HTR-8/SVneo (cell line): Measurements from ENCODE around the gene SPTBN5.

Source experiments
- DNase-seq: peaks from one replicate; pipeline ENCODE4 v3.0.0; 2011; ENCODE audit warnings: low spot score, mixed read lengths; ENCODE audit not compliant: insufficient read length
- FAIRE-seq: peaks from 2 replicates; lab custom pipeline; 2011; peaks lifted over from hg19 to GRCh38; lab: Jason Lieb, UNC

Gene SPTBN5

DNA sequence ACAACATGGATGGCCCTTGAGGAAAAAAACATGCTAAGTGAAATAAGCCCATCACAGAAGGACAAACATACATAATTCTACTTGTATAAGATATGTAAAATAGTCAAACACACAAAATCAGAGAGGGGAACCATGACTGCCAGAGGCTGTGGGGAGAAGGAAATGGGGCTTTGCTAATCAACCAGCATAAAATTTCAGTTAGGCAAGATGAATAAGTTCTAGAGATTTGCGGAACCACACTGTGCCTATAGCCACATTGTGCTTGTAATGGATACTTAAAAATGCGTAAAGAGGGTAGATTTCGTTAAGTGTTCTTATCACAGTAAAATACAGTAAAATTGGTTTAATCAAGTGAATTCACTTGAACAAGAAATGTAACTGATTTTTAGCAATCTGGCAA lies 33.7 kb upstream of the SPTBN5 start:
- DNase-seq (no peak), FAIRE-seq (no peak)

DNA sequence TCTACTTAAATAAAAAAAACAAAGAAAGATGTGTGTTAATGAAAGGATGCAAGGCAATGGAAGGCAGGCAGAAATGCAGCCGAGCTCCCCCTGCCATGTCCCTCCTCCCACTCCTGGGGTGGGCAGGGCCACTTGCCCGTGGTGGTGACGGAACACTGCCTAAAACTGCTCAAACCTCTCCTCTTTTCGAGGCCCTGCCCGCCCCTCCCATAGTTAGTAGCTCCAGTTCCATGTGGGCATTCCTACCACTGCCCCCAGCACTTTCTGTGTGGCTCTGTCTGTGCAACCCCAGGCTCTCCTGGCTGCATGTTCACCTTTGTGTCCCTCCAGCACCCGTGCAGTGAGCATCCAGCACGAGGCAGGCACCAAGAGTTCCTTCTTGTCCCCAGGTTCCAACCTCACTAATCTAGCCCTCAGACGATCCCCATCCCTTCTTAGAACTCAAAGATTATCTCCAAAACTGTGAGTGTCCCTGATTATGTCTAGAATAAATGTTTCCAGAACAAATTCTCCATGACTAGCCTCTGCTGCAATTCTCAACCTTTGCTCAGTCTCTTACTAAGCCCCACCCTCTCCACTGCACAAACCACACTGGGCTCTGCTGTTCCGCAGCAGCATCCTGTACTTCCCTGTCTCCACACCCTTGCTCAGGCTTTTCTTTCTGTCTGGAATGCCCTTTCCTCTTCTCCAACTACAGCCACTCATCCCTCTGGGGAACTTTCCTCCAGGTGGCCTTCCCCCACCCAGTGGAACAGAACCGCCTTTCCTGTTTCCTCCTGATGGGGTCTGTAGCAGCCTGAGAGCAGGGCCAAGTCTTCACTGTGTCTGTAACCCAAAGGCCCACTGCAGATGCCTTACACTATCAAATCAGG lies 32.6 kb upstream of the SPTBN5 start:
- DNase-seq (no peak), FAIRE-seq (no peak)

DNA sequence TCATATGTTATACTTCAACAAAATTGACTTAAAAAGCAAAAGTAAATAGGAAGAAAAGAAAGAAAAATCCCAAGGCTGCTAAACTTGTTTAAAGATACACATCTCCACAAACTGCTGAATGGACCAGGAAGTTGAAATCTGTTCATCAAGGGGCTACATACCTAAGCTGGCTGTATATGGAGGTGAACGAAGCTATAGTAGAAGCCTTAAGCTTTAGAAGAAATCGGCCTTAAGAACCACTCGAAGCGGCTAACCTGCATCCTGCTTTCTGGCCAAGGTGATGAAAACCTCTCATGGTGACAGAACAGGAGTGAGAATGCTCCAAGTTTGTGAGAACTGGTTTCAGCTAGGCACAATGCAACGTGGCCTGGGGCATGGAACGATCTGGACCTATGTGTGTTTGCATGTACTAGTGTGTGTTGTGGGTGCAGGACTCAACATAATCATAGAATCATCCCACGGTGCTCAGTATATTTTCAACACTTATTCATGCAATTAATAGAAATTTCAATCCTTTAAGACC lies 31.3 kb upstream of the SPTBN5 start:
- FAIRE-seq (no peak), DNase-seq (no peak)

DNA sequence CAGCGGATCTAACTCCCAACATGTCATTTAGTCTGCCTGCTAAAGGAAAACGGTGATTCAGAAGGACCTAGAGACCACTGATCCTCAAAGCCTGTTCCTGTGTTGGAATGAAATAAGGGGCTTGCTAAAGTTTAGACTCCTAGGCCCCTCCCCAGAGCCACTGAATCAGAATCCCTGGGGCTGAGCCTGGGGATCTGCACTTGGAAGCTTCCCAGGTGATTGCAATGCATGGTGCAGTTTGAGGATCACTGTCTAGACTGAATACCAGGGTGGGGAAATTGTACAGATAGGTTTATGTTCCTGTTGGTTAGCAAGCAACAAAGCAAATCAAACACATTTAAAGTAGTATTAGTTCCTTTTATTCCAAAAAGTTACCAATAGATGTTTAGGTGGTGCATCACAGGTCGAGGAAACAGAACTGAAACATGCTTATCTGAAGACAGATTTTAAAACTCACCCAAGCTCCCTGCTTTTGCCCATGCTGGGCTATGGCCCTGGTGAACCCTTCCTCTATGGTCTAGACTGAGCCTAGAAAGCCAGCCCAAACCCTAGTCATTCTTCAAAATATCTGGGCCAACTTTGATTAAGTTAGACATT lies 29.6 kb upstream of the SPTBN5 start:
- FAIRE-seq, result no peak

DNA sequence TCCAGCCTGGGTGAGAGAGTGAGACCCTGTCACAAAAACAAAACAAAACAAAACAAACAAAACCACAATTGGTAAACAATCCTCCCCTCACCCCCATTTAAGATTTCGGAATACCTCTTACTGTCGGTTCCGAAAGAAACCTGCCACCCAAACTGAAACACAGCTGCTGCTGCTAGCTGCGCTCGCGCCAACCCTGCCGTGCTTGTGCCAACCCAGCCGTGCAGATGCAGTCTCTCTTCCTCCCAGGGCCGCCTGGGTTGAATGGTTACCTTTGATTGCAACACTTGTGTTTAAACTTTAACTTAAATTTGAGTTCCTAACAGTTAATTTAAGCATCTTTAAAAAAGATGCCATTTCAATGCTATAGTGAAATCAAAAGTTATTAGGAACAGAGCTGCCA lies 28.5 kb upstream of the SPTBN5 start:
- no peak for FAIRE-seq

More for the DNA sequence above, 29.6 kb upstream of the SPTBN5 start:
- no peak for DNase-seq

DNA sequence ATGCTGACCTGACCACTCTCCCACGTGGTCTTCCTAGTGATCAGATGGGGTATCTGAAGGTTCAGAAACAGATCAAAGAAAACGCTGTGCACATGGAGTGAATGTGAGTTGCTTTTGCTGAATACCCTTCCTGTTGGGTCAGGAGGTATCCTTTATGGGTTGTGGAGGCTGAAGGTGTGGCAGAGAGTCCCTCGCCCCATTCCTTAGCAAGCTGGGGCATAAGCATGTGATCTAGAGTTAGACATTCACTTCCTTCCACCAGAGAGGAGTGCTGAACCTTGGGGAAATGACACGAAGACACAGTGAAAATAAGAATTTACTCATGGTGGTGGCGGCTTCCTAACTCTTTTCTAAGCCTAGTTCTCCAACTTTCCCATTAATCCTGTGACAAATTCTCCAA lies 27.8 kb upstream of the SPTBN5 start:
- no peak for FAIRE-seq
- DNase-seq, result no peak

More for the DNA sequence above, 28.5 kb upstream of the SPTBN5 start:
- DNase-seq, result no peak

DNA sequence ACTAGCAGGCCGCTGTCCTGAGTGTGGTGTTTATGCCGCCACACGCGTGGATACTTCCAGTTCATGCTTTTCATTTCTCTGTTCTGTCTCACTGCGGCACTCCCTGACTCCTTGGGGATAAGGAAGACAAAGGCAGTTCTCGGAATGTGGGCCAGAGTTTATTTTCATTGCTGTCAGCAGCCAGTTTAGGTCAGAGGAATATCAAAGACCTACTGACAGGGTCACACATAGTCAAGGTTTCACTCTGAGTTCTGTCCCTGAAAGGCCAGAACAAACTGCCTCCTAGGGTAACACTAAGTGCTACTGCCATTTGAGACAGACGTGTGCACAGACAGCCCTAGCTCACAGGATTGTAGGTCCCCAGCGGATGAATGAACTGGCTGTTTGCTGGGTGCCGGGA lies 27.3 kb upstream of the SPTBN5 start:
- DNase-seq, result no peak
- FAIRE-seq, result no peak

DNA sequence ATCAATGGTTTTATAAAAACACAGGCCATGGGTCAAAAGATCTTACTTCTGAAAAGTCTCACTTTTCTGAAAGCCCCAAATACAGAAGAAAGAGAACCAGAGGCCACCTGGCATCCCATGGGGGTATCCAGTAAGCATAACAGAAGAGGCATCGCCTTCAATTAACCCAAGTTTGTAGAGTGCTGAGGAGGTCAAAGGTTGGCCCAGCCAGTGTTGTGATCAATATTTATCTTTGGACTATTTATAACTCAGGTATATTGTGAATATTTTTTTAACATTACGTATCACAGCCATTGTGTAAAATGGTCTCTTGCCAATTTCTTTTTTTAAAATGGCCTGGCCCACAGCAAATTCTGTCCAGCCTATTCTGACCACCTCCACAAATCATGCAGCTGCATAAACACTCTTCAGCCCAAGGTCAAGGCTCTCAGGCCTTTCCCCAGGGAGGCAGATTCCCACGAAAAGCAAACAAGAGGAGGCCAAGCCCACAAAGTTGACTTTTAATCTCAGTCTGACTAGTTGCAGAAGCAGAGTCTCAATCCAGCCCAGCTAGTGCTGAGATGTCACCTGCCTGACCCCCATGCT lies 26.2 kb upstream of the SPTBN5 start:
- DNase-seq (no peak), FAIRE-seq (no peak)

DNA sequence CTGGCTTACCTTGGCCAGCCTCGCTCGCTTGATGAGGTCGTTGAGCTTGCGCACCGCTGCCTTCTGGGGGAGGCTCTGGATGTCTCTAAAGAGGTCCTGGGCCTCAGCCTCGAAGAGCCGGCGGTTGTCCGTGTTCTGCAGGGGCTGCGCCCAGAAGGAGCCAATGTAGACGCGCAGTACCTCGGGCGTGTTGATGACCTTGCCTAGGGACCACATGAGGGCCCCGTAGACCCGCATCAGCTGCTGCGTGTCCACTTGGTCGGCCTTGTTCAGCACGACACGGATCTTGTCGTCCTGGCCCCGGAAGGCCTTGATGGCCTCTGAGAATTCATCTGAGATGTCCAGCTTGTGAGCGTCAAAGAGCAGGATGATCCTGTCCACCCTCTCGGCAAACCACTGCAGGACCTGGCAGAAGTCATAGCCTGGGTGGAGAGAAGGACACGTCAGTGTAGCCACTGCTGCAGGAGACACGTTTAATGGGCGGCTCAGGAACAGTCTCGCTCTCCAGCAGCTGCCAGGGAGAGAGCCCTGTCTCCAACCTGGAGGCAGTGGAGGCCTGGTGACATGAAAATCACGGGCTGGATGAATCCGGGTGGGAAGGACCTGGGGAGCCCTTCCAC lies 25.5 kb upstream of the SPTBN5 start:
- DNase-seq (no peak), FAIRE-seq (no peak)

DNA sequence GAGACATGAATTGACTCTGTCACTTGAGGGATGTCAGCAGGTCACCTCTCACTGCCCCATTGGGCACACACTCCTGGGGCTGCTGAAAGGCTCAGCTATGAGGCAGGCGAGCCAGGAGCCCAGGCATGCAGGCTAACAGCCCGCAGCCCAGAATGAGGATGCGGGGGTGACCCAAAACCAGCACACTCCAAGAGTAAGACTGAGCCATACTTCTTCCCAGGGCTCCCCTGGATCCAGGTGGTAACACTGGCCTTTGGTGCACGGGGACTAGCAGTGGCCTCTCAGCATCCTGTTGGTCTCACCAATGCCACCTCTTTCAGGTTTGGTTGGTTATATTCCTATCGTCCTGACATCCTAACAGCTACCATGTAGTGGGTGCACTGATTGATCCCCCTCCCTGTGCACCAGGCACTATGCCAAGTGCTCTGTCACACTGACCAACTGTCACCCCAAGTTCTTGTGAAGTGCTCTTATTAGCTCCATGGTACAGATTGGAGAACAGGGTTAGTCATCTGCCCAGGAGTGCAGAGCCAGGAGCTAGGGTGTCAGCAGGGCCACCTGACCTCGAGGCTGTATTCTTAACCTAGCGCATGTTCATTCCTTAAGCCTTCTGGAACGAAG lies 24.8 kb upstream of the SPTBN5 start:
- no peak for FAIRE-seq
- DNase-seq, result no peak

DNA sequence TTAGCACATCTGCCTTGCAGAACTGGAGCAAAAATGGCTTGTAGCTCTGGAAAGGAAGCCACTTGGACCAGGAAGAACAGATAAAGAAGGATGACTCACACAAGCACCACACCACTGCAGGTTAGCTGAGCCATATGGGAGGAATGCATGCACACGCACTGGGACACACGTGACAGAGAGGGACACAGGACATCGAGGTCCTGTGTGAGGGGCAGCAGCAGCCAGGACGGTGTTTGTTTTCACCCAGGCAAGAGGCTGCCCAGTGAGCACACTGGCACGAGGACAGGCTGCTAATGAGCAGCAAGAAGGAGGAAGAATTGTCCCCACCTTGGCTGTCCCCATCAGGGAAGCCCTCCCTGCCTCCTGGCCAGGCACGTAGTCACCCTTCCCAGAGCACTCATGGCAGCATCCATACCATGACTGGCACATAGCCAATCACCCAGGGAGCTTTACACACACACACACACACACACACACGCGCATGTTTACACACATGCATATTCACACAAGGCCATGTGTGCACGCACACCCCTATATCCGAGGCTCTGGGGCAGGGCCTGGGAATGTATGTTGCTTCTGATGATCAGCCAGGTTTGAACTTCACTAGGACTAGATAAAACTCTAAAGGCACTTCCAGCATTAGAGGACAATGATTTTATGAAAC lies 24.0 kb upstream of the SPTBN5 start:
- no peak for DNase-seq

DNA sequence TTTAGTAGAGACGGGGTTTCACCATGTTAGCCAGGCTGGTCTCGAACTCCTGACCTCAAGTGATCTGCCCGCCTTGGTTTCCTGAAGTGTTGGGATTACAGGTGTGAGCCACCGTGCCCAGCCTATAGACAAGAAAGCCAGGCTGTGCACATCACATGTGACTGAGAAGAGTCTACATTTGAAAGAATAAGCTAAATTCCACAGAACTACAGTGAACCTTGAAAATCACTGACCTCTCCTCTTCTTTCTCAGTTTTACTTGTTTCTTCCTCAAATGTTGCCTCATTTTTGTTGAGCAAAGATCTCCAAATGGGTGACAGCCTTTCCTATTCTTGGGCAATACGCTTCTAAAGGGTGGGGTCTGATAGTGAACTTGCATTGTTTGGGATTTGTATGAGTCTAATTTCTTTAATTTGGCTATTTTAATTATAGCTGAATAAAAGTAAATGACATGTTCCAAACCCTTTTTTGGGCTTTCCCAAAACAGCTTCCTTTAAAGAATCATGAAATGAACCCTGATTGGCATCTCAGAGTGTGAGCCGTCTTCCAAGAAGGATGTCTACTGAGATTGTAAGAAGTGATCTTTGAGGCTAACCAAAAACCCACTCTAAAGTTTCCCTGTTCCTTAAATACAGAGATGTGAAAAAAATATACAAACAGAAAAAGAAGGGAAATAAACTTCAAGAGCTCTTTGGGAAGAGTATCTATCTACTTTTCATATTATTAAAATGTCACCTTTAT lies 21.6 kb upstream of the SPTBN5 start:
- no peak for DNase-seq

More for the DNA sequence above, 24.0 kb upstream of the SPTBN5 start:
- no peak for FAIRE-seq

DNA sequence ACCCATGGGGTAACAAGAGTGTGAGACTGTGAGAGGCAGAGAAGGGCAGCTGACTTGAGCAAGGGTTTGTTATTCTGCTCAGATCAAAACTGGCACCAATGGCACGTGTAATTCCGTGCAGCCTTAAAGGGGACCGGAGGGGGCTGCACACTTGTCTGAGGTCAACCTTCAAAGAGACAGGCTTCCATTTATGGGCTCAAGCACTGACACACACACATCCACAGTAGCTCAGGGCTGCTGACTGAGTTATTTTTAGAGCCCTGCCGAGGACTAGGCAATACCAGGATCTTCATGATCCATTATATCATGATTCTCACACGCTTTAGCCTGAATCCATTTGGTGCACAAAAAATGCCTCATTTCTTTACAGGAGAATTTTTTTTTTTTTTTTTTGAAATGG lies 20.6 kb upstream of the SPTBN5 start:
- no peak for DNase-seq
- FAIRE-seq, result no peak

More for the DNA sequence above, 21.6 kb upstream of the SPTBN5 start:
- FAIRE-seq, result no peak

DNA sequence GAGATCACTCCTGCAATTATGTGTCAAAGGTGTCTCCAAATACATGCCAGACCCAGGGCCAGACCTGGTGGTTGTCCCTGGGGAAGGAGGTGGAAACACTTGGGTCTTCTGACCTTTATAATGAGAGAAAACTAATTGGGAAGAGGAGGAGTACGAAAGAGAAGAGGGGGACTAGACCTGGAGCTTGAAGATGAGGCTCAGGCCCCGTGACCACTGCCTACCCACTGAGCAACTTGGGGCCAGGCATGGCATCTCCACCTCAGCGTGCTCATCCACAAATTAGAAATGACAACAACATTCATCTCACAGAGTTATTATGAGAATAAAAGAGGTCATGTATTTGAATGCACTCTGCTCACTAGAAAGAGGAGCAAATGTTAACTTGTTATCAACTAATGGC lies 19.4 kb upstream of the SPTBN5 start:
- FAIRE-seq (no peak), DNase-seq (no peak)

DNA sequence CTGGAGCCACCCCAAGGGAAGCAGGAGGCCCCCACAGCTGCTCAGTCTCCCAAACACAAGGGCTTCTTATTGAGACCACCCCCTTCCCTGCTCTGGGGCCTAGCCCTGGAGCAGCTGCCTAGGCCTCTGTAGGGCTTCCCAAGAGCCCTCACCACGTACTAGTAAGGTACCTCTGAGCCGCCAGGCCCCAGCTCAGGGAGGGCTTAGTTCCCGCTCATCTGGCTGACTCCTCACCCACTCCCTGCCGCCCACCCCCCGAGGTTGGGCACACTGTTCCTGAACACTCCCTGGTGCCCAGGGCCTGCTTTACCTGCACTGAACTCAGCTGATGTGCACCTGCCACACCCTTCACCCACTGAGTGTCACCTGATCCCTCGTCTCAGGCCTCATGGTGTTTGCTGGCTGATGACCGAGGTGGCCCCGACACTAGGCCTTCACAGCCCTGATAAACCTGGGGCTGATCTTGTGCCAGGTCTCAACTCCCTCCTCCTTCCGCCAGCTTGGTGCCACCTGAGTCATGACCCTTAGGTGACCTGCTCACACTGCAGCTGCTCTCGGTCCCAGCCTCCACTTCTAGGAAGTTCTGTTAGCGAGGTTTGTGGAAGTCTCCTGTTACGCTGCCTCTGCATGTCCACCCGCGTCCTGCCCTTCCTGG lies 18.0 kb upstream of the SPTBN5 start:
- no peak for DNase-seq
- FAIRE-seq, result no peak

DNA sequence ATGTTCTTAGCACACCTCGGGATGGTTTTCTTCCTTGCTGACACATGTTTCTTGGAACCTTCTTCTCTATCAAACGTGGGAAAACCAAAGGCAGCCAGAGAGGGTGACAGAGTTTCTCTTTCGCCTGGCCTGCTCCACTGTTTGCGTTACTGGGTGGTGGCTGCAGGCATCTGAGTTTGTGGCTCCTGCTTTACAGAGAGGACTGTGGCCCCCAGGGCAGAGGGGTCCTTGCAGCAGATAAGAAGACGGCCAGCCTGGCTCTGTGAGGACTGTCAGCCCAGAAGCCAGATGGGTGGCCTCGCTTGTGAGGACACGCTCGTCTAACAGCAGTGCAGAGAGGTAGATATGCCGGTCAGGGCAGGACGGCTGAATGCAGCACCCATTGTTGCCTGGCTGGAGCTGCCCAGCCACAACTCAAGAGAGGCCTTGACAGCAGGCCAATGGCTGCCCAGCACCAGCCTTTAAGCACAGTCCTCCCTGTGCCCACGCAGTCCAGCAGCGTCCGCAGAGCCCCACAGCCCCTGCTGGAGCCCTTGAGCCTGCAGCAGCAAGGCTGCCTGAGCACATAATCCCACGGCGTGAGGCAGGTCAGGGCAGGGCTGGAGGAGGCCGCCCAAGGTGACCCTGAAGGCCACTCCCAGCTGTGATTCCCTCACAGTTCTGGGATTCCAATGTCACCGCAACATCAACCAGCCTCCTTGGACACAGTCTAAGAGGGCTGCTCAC lies 15.0 kb upstream of the SPTBN5 start:
- FAIRE-seq (no peak), DNase-seq (no peak)

DNA sequence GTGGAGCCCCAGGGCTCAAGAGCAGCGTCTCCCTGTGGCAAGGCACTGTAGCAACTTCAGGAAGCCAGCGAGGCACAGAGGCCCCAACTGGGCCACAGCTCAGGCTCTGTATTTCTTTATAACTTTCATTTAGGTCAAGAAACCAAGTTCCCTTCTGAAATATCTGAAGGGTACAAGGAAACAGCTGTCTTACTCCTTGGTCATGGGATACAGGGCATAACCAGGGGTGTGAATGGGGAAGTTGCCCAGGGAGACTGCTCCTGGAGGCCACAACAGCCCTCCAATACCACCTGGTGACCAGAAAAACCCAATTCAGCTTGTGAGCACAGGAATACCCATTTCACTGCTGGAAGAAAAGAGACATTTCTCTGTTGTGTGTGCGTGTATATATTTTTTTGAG lies 13.3 kb upstream of the SPTBN5 start:
- DNase-seq (no peak), FAIRE-seq (no peak)

DNA sequence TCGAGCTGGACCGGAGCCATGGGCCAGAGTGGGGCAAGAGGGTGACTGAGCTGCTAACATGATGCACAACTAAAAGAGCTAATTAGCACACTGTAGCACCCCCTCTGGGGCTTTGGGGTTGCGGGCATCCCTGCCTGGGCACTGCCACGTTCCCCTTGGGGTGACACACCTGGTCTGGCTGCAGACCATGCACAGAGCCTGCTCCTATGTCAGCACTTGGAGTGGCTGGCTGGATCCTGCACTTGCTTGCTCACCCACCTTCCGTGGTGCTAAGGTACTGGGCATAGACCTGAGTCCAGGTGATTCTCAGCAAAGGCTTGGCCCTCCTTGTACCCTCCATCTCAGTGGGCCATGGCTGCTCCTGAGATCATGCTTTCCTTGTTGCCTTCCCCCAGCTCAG lies 12.8 kb upstream of the SPTBN5 start:
- FAIRE-seq (no peak), DNase-seq (no peak)
